ENCODE data around the gene DNAAF8. TPM values are rescaled to one million over a fixed set of nuclear protein-coding genes. Genes with fewer than 3 reads are reported as not detected.
A peak's percentile ranks its signal among the peaks of the same experiment; 100 is the strongest.

DNAAF8 gene
- total and polyA plus RNA-seq, 2 of the 4 experiments (the other 2 are of a cell fraction), result 0.54 to 1.7 TPM

DNA sequence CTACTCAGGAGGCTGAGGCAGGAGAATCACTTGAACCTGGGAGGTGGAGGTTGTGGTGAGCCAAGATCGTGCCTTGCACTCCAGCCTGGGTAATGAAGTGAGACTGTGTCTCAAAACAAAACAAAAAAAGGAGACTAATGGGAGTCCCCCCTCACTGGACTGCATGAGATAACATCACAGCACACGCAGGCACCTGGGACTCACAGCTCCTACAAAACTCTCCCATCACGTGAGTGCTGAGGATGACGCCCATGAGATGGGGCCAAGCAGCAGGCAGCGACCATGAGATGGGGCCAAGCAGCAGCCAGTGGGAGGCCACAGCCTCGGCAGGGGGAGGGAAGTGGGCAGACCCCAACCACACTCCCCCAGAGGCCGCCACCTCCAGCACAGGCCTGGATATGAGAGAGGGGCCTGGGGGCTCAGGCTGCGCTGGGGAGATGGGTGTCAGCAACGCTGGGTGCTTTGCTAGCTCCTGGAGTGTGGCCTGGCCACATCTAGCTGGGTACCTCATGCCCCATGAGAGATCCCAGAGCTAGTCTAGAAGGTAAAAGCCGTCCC, 15.4 kb downstream of the DNAAF8 start:
- H2BK20ac ChIP-seq (ENCODE audit: low read depth, low read length), result no peak overlapping the region
- 92% methylated on average over 2 of the region's 10 CpGs; no CpG with 5 or more reads in 1 of the 2 experiments for WGBS, 2 experiments (ENCODE audit: extremely low coverage in 2 of 2, insufficient read length in 1 of 2)
- in situ Hi-C loops (cut with MboI; ENCODE audit: low sequenced_read_pairs), result no loop called here
- dilution Hi-C loops (cut with HindIII; ENCODE audit: low sequenced_read_pairs, unreplicated experiment), result no loop called here
- H4K91ac ChIP-seq (ENCODE audit: insufficient read depth, low read depth, low read length), result no peak overlapping the region
- H2AFZ ChIP-seq (replicated peaks; ENCODE audit: low read length, poor library complexity), result no peak overlapping the region
- no peak overlapping the region for H2AK5ac ChIP-seq (ENCODE audit: low read depth, low read length)
- H3K23ac ChIP-seq (ENCODE audit: low read depth, low read length), result no peak overlapping the region
- intact Hi-C loops (cut with micrococcal nuclease), result no loop called here
- H3K4ac ChIP-seq (ENCODE audit: low read depth, low read length), result no peak overlapping the region
- no peak overlapping the region for H3K4me3 ChIP-seq (ENCODE audit: insufficient read depth, low read depth, low read length)
- H4K20me1 ChIP-seq (ENCODE audit: insufficient read depth, low read length), result peaks cover 2% of the 10 kb centered on the region; the same call in 1 of the 2 replicates
- CTCF ChIA-PET, result interaction anchor here (0.6 kb wide), 1 partner anchor 12 kb away, joined by 3 read pairs; no protein-coding TSS in a partner anchor
- no peak overlapping the region for H2BK120ac ChIP-seq (ENCODE audit: low read depth, low read length)
- H3K56ac ChIP-seq (ENCODE audit: extremely low read depth, insufficient read depth, low read length), result no peak overlapping the region
- H2BK15ac ChIP-seq (ENCODE audit: low read depth, low read length), result no peak overlapping the region
- H3K36me3 ChIP-seq (ENCODE audit: control insufficient read depth, insufficient read depth, low read length), result peaks cover 37% of the 10 kb centered on the region
- H3K9ac ChIP-seq (ENCODE audit: low read depth, low read length), result no peak overlapping the region
- ATAC-seq (ENCODE audit: low read depth) (no peak), DNase-seq (no peak)
- peaks cover 0 to 4% of the 10 kb centered on the region in 2 experiments; a peak in 1 of 4 replicates for H3K79me1 ChIP-seq (ENCODE audit: low read depth in 1 of 2, low read length in 2 of 2)
- H3K9me3 ChIP-seq (ENCODE audit: control insufficient read depth, insufficient read depth, low read length), result peaks cover 1% of the 10 kb centered on the region
- H3K14ac ChIP-seq (replicated peaks; ENCODE audit: low read depth, low read length), result no peak overlapping the region
- TF ChIP-seq SMC3 (IDR thresholded peaks at IDR 0.05; ENCODE audit: low read depth, low read length) (no peak), RCOR1 (IDR thresholded peaks at IDR 0.05; ENCODE audit: insufficient replicate concordance, low read length) (no peak), POLR2A (IDR thresholded peaks at IDR 0.05; ENCODE audit: low read depth, low read length) (no peak), BHLHE40 (IDR thresholded peaks at IDR 0.05; ENCODE audit: low read depth, low read length) (no peak), NFE2L2 (IDR thresholded peaks at IDR 0.05; ENCODE audit: low read depth, low read length) (no peak), RAD21 (IDR thresholded peaks at IDR 0.05; ENCODE audit: low read length) (no peak), MAFK (IDR thresholded peaks at IDR 0.05; ENCODE audit: low read depth, low read length) (no peak), MXI1 (IDR thresholded peaks at IDR 0.05; ENCODE audit: borderline replicate concordance, low read depth, low read length) (no peak), CHD1 (IDR thresholded peaks at IDR 0.05; ENCODE audit: low read depth, low read length) (no peak), FOS (IDR thresholded peaks at IDR 0.05; ENCODE audit: low read depth, low read length) (no peak)
- TF ChIP-seq, protein P1, sequence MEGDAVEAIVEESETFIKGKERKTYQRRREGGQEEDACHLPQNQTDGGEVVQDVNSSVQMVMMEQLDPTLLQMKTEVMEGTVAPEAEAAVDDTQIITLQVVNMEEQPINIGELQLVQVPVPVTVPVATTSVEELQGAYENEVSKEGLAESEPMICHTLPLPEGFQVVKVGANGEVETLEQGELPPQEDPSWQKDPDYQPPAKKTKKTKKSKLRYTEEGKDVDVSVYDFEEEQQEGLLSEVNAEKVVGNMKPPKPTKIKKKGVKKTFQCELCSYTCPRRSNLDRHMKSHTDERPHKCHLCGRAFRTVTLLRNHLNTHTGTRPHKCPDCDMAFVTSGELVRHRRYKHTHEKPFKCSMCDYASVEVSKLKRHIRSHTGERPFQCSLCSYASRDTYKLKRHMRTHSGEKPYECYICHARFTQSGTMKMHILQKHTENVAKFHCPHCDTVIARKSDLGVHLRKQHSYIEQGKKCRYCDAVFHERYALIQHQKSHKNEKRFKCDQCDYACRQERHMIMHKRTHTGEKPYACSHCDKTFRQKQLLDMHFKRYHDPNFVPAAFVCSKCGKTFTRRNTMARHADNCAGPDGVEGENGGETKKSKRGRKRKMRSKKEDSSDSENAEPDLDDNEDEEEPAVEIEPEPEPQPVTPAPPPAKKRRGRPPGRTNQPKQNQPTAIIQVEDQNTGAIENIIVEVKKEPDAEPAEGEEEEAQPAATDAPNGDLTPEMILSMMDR (conservative IDR thresholded peaks at IDR 0.05; ENCODE audit: low read depth, low read length), result no peak
- TF ChIP-seq, protein P2, sequence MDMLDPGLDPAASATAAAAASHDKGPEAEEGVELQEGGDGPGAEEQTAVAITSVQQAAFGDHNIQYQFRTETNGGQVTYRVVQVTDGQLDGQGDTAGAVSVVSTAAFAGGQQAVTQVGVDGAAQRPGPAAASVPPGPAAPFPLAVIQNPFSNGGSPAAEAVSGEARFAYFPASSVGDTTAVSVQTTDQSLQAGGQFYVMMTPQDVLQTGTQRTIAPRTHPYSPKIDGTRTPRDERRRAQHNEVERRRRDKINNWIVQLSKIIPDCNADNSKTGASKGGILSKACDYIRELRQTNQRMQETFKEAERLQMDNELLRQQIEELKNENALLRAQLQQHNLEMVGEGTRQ (IDR thresholded peaks at IDR 0.05; ENCODE audit: low read depth, low read length), result no peak
- TF ChIP-seq, protein P3, sequence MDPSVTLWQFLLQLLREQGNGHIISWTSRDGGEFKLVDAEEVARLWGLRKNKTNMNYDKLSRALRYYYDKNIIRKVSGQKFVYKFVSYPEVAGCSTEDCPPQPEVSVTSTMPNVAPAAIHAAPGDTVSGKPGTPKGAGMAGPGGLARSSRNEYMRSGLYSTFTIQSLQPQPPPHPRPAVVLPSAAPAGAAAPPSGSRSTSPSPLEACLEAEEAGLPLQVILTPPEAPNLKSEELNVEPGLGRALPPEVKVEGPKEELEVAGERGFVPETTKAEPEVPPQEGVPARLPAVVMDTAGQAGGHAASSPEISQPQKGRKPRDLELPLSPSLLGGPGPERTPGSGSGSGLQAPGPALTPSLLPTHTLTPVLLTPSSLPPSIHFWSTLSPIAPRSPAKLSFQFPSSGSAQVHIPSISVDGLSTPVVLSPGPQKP (IDR thresholded peaks at IDR 0.05; ENCODE audit: borderline replicate concordance, low read depth, low read length), result no peak
- H3K4me2 ChIP-seq (ENCODE audit: low read depth, low read length), result no peak overlapping the region
- no peak overlapping the region for H4K5ac ChIP-seq (ENCODE audit: low read depth, low read length)
- BruUV-seq (replicated peaks), result no TSS peak
- H3K9me1 ChIP-seq (ENCODE audit: insufficient read depth, low read length), result no peaks in the 10 kb centered on the region
- no peaks in the 10 kb centered on the region for H3K4me1 ChIP-seq (ENCODE audit: control insufficient read depth, insufficient read depth, low read length)
- peak overlapping the region; percentile 55 for H2AK9ac ChIP-seq (replicated peaks; ENCODE audit: low read depth, low read length, poor library complexity)
- no peak overlapping the region for H2BK5ac ChIP-seq (ENCODE audit: low read depth, low read length, poor library complexity, severe bottlenecking)
- no peak overlapping the region for H3K27ac ChIP-seq (ENCODE audit: insufficient read depth, low read length)
- H3K18ac ChIP-seq (ENCODE audit: low read depth, low read length), result no peak overlapping the region
- H4K8ac ChIP-seq (ENCODE audit: low read depth in 2 of 2, low read length in 2 of 2), result no peak overlapping the region
- H3K27me3 ChIP-seq (ENCODE audit: control insufficient read depth, insufficient read depth, low read length), result no peaks in the 10 kb centered on the region
- POLR2A ChIA-PET (ENCODE audit: unreplicated experiment), result no interaction called here

Measured in IMR-90 (cell line).